A549 treated with AZD2906 at 1 μM for 4 hours (cell line): Measurements from ENCODE around the gene COL23A1. TPM values are rescaled to one million over a fixed set of nuclear protein-coding genes. Genes with fewer than 3 reads are reported as not detected.

Source experiments
- total RNA-seq: library from RNA; stranded (reverse); fragments of 200-300 nt; extraction: Qiagen RNA extraction; gene quantifications from 5 replicates; pipeline ENCODE4 v1.2.3, GENCODE V29; 2022

COL23A1 gene
- 0.03 TPM in 1 of 5 replicates, not detected in the others for total RNA-seq

GRCh38 chr5:178590141-178590923, at the start of gene COL23A1:
Gene COL23A1, minus strand, starts transcription at chr5:178590393.

GRCh38 chr5:178626484-178627258, 36.5 kb upstream of the COL23A1 start, which contains the start of gene CLK4:
Gene CLK4, minus strand, starts transcription at chr5:178627050. Its CDS starts 3,634 bp downstream, at chr5:178623416.

GRCh38 chr5:178232124-178232919, 357.9 kb downstream of the COL23A1 start, which contains the start of gene PHYKPL:
Gene PHYKPL, minus strand, starts transcription at chr5:178232802. Its CDS starts 252 bp downstream, at chr5:178232550.

GRCh38 chr5:178204182-178204934, 385.8 kb downstream of the COL23A1 start, which contains the start of gene HNRNPAB:
Gene HNRNPAB, plus strand, starts transcription at chr5:178204533. Its CDS starts 305 bp downstream, at chr5:178204838.

Other genes with a start within 250 kb of the COL23A1 start
- gene CLK4, start 36.7 kb upstream of the COL23A1 start, total RNA-seq, result 6.8 to 10.1 TPM (median 7.3 TPM) in 5 replicates
- 6.3 to 8.9 TPM (median 6.6 TPM) in 5 replicates for gene ZNF354A, start 140.3 kb upstream of the COL23A1 start, total RNA-seq